Measurements from ENCODE around the gene CEBPA.

Gene CEBPA

GRCh38 chr19:33289261-33289660 lies 13.1 kb downstream of the CEBPA start:
- Histone ChIP-seq H3K4me3 (ENCODE audit: low read length) (no peak overlapping the region), H4K20me1 (ENCODE audit: insufficient read depth, low read length) (no peaks in the 10 kb centered on the region), H3K4me1 (ENCODE audit: low read length) (no peaks in the 10 kb centered on the region), H3K4me2 (ENCODE audit: low read length) (no peak overlapping the region), H3K9ac (ENCODE audit: low read length) (no peak overlapping the region), H2AFZ (ENCODE audit: low read depth, low read length) (no peak overlapping the region), H3K27me3 (ENCODE audit: low read depth, low read length) (peaks cover 40% of the 10 kb centered on the region), H3K36me3 (replicated peaks; ENCODE audit: low read depth, low read length) (no peaks in the 10 kb centered on the region), H3K79me2 (ENCODE audit: low read length) (no peaks in the 10 kb centered on the region), H3K9me3 (ENCODE audit: insufficient read depth, low read length) (peaks cover 14% of the 10 kb centered on the region; the same call in 1 of the 2 replicates), H3K27ac (ENCODE audit: low read length) (no peak overlapping the region)
- TF ChIP-seq CTCF (IDR thresholded peaks at IDR 0.05; ENCODE audit: low read depth, low read length) (no peak), EZH2phosphoT487 (IDR thresholded peaks at IDR 0.05; ENCODE audit: low read depth) (no peak)

- Histone ChIP-seq H3K27me3 (ENCODE audit: low read depth, low read length) (peaks cover 38% of the 10 kb centered on the region), H3K9ac (ENCODE audit: low read length) (no peak overlapping the region), H3K9me3 (ENCODE audit: insufficient read depth, low read length) (peaks cover 14% of the 10 kb centered on the region; the same call in 1 of the 2 replicates), H3K36me3 (replicated peaks; ENCODE audit: low read depth, low read length) (no peaks in the 10 kb centered on the region), H3K27ac (ENCODE audit: low read length) (no peak overlapping the region), H3K4me1 (ENCODE audit: low read length) (no peaks in the 10 kb centered on the region), H3K4me2 (ENCODE audit: low read length) (no peak overlapping the region), H3K79me2 (ENCODE audit: low read length) (no peaks in the 10 kb centered on the region), H2AFZ (ENCODE audit: low read depth, low read length) (no peak overlapping the region), H3K4me3 (ENCODE audit: low read length) (no peak overlapping the region), H4K20me1 (ENCODE audit: insufficient read depth, low read length) (no peaks in the 10 kb centered on the region)
- no peak for TF ChIP-seq CTCF (IDR thresholded peaks at IDR 0.05; ENCODE audit: low read depth, low read length)
- TF ChIP-seq EZH2phosphoT487 (IDR thresholded peaks at IDR 0.05; ENCODE audit: low read depth): no peak
Measured at GRCh38 chr19:33288666-33289065, 13.7 kb downstream of the CEBPA start.

- TF ChIP-seq EZH2phosphoT487 (IDR thresholded peaks at IDR 0.05; ENCODE audit: low read depth): no peak
- no peak for TF ChIP-seq CTCF (IDR thresholded peaks at IDR 0.05; ENCODE audit: low read depth, low read length)
- Histone ChIP-seq H3K4me3 (ENCODE audit: low read length) (no peak overlapping the region), H3K4me2 (ENCODE audit: low read length) (no peak overlapping the region), H2AFZ (ENCODE audit: low read depth, low read length) (no peak overlapping the region), H3K9ac (ENCODE audit: low read length) (no peak overlapping the region), H4K20me1 (ENCODE audit: insufficient read depth, low read length) (no peaks in the 10 kb centered on the region), H3K4me1 (ENCODE audit: low read length) (no peaks in the 10 kb centered on the region), H3K27me3 (ENCODE audit: low read depth, low read length) (peaks cover 39% of the 10 kb centered on the region), H3K36me3 (replicated peaks; ENCODE audit: low read depth, low read length) (no peaks in the 10 kb centered on the region), H3K79me2 (ENCODE audit: low read length) (no peaks in the 10 kb centered on the region), H3K9me3 (ENCODE audit: insufficient read depth, low read length) (peaks cover 14% of the 10 kb centered on the region; the same call in 1 of the 2 replicates), H3K27ac (ENCODE audit: low read length) (no peak overlapping the region)
Measured at GRCh38 chr19:33287927-33288326, 14.4 kb downstream of the CEBPA start.

- Histone ChIP-seq H3K36me3 (replicated peaks; ENCODE audit: low read depth, low read length) (no peaks in the 10 kb centered on the region), H3K79me2 (ENCODE audit: low read length) (no peaks in the 10 kb centered on the region), H3K4me1 (ENCODE audit: low read length) (no peaks in the 10 kb centered on the region), H3K27ac (ENCODE audit: low read length) (no peak overlapping the region), H3K27me3 (ENCODE audit: low read depth, low read length) (peaks cover 41% of the 10 kb centered on the region), H3K4me2 (ENCODE audit: low read length) (no peak overlapping the region), H2AFZ (ENCODE audit: low read depth, low read length) (no peak overlapping the region), H3K9me3 (ENCODE audit: insufficient read depth, low read length) (peaks cover 14% of the 10 kb centered on the region; the same call in 1 of the 2 replicates), H3K4me3 (ENCODE audit: low read length) (no peak overlapping the region), H4K20me1 (ENCODE audit: insufficient read depth, low read length) (no peaks in the 10 kb centered on the region), H3K9ac (ENCODE audit: low read length) (no peak overlapping the region)
- TF ChIP-seq EZH2phosphoT487 (IDR thresholded peaks at IDR 0.05; ENCODE audit: low read depth): no peak
- TF ChIP-seq CTCF (IDR thresholded peaks at IDR 0.05; ENCODE audit: low read depth, low read length): no peak
Measured at GRCh38 chr19:33287438-33287837, 14.9 kb downstream of the CEBPA start.
